Hepatocyte (in vitro differentiated cells): ENCODE results near the gene NAA15. TPM values are rescaled to one million over a fixed set of nuclear protein-coding genes. Genes with fewer than 3 reads are reported as not detected.
A peak's percentile ranks its signal among the peaks of the same experiment; 100 is the strongest.

Experiments
- DNase-seq: peaks from one replicate; pipeline ENCODE4 v3.0.0-alpha.2; 2016; ENCODE audit warnings: low spot score
- H2AFZ ChIP-seq: fragments of 200-600 bp; sonication (generic); 2 replicates; pipeline ENCODE4 v1.6.0; 2016; ENCODE audit warnings: antibody characterized with exemption, mild to moderate bottlenecking
- H3K27ac ChIP-seq: fragments of 200-600 bp; sonication (generic); 2 replicates; pipeline ENCODE4 v1.5.1; 2016; ENCODE audit warnings: mild to moderate bottlenecking
- H3K27me3 ChIP-seq: fragments of 200-600 bp; sonication (generic); 2 replicates; pipeline ENCODE4 v1.6.1; 2016
- H3K36me3 ChIP-seq: fragments of 200-600 bp; sonication (generic); replicated peaks from 2 replicates; pipeline ENCODE4 v1.5.1; 2016; ENCODE audit warnings: low read depth; ENCODE audit not compliant: insufficient read depth
- H3K4me1 ChIP-seq: fragments of 200-600 bp; sonication (generic); 2 replicates; pipeline ENCODE4 v1.5.1; 2016; ENCODE audit warnings: mild to moderate bottlenecking, moderate library complexity; ENCODE audit not compliant: insufficient read depth
- H3K4me2 ChIP-seq: fragments of 200-600 bp; sonication (generic); 2 replicates; pipeline ENCODE4 v1.6.0; 2016
- H3K4me3 ChIP-seq: fragments of 200-600 bp; sonication (generic); 2 replicates; pipeline ENCODE4 v1.5.1; 2016; ENCODE audit warnings: mild to moderate bottlenecking
- H3K79me2 ChIP-seq: fragments of 200-600 bp; sonication (generic); 2 replicates; pipeline ENCODE4 v1.6.0; 2017; ENCODE audit warnings: mild to moderate bottlenecking
- H3K9me2 ChIP-seq: fragments of 200-600 bp; sonication (generic); replicated peaks from 2 replicates; pipeline ENCODE4 v1.6.0; 2017; ENCODE audit warnings: mild to moderate bottlenecking; ENCODE audit not compliant: insufficient read depth
- H3K9me3 ChIP-seq: fragments of 200-600 bp; sonication (generic); 2 replicates; pipeline ENCODE4 v1.5.1; 2016; ENCODE audit warnings: low read depth, mild to moderate bottlenecking
- H4K20me1 ChIP-seq: fragments of 200-600 bp; sonication (generic); 2 replicates; pipeline ENCODE4 v1.6.0; 2016; ENCODE audit warnings: mild to moderate bottlenecking; ENCODE audit not compliant: insufficient read depth, poor library complexity, severe bottlenecking
- EZH2 ChIP-seq: fragments of 200-600 bp; sonication (generic); IDR thresholded peaks from 2 replicates; pipeline ENCODE4 v1.6.1; 2016; ENCODE audit warnings: antibody characterized with exemption, mild to moderate bottlenecking, borderline replicate concordance
- EZH2phosphoT487 ChIP-seq: fragments of 200-600 bp; sonication (generic); IDR thresholded peaks from one replicate; pipeline ENCODE4 v1.6.1; 2018; ENCODE audit warnings: antibody characterized with exemption, mild to moderate bottlenecking, low read depth, moderate library complexity; ENCODE audit not compliant: unreplicated experiment, severe bottlenecking
- WGBS: methylation state at CpG from one replicate; pipeline ENCODE4 v1.1.6; 2016; ENCODE audit warnings: low lambda C conversion rate; ENCODE audit errors: missing lambda C conversion rate; 5-methylcytosine and 5-hydroxymethylcytosine counted together
- polyA plus RNA-seq: library from polyadenylated mRNA; unstranded; fragments of >200 nt; fragmentation: Nextera tagmentation; extraction: Ambion mirVana; gene quantifications from 2 replicates; pipeline ENCODE4 v1.2.1, GENCODE V29; 2016
- total RNA-seq: library from RNA; depleted of rRNA; stranded (reverse); fragments of >200 nt; gene quantifications from 2 replicates; pipeline ENCODE4 v1.2.3, GENCODE V29; 2014
- TF ChIP-seq, protein P1 (sequence below): fragments of 200-600 bp; sonication (generic); IDR thresholded peaks from 2 replicates; pipeline ENCODE4 v1.5.1; 2016; ENCODE audit warnings: antibody characterized with exemption, mild to moderate bottlenecking; ENCODE audit not compliant: poor library complexity

The NAA15 gene
- total and polyA plus RNA-seq, 2 experiments from 2014 or later = 15.3 to 29.6 TPM

DNA sequence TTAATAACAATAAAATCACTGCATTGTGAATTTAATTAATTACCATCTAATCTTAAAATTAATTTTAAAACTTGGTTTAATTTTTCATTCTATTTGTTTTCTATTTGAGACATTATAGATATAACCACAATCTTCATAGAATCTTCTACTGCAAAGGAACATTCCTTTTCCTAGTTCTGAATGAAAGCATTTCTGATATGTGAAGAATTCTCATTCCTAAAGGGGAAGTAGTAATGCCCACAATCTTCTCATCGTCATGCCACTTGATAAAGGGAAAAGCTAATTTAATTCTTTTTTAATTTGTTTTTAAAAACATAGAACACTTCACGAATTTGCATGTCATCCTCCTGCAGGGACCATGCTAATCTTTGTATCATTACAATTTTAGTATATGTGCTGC is 45.0 kb upstream of the NAA15 start:
- Histone ChIP-seq H3K79me2 (no peaks in the 10 kb centered on the region), H3K4me2 (no peak overlapping the region), H3K36me3 (no peaks in the 10 kb centered on the region), H3K9me3 (no peaks in the 10 kb centered on the region), H4K20me1 (no peaks in the 10 kb centered on the region), H3K4me3 (no peak overlapping the region), H2AFZ (no peak overlapping the region), H3K27ac (no peak overlapping the region), H3K4me1 (no peaks in the 10 kb centered on the region), H3K27me3 (no peaks in the 10 kb centered on the region), H3K9me2 (no peaks in the 10 kb centered on the region)
- WGBS = 66% methylated on average over 2 of the region's 2 CpGs
- DNase-seq = no peak
- TF ChIP-seq EZH2 = no peak
- no peak for TF ChIP-seq EZH2phosphoT487
- TF ChIP-seq, protein P1, sequence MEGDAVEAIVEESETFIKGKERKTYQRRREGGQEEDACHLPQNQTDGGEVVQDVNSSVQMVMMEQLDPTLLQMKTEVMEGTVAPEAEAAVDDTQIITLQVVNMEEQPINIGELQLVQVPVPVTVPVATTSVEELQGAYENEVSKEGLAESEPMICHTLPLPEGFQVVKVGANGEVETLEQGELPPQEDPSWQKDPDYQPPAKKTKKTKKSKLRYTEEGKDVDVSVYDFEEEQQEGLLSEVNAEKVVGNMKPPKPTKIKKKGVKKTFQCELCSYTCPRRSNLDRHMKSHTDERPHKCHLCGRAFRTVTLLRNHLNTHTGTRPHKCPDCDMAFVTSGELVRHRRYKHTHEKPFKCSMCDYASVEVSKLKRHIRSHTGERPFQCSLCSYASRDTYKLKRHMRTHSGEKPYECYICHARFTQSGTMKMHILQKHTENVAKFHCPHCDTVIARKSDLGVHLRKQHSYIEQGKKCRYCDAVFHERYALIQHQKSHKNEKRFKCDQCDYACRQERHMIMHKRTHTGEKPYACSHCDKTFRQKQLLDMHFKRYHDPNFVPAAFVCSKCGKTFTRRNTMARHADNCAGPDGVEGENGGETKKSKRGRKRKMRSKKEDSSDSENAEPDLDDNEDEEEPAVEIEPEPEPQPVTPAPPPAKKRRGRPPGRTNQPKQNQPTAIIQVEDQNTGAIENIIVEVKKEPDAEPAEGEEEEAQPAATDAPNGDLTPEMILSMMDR = no peak

DNA sequence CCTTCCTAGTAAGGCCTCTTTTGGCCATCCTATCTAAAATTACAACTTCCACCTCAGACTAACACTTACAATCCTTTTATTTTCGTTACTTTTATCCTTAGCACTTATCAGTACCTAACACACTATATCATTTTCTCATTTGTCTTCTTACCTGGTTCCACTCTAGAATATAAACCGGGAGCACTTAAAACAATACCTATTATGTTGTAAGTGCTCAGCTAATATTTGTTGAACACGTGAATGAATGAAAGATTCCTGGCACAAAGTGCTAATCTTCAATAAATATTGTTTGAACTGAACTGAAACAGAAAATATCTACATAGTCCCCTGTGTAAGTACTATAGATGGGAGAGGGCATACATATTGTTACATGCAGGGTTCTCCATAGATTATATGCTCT is 35.7 kb upstream of the NAA15 start:
- Histone ChIP-seq H3K9me3 (no peaks in the 10 kb centered on the region), H3K4me3 (no peak overlapping the region), H3K27ac (no peak overlapping the region), H2AFZ (no peak overlapping the region), H4K20me1 (no peaks in the 10 kb centered on the region), H3K27me3 (no peaks in the 10 kb centered on the region), H3K4me1 (no peaks in the 10 kb centered on the region), H3K4me2 (peak overlapping the region; percentile 66), H3K36me3 (no peaks in the 10 kb centered on the region), H3K79me2 (no peaks in the 10 kb centered on the region), H3K9me2 (no peaks in the 10 kb centered on the region)
- TF ChIP-seq EZH2 = no peak
- TF ChIP-seq, protein P1 = no peak
- TF ChIP-seq EZH2phosphoT487 = no peak
- WGBS = 37% methylated on average over 3 of the region's 3 CpGs
- DNase-seq = no peak

DNA sequence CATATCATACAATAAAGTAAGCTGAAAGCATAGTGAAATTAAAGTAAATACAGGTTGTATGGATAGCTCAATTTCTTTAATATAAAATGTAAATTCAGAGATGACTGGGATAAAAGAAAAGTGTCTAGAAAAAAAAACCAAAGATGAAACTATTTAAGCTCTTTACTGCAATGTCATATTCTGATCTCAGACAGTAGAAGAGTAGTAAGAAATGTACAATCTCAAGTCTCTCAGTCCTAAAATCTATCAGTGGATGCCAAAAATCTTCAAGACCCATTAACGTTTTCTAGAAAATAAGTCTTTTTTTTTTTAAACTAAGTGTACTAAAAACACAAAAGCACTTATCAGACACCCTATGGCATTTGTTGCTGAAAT is 35.1 kb upstream of the NAA15 start:
- H3K36me3 ChIP-seq = no peaks in the 10 kb centered on the region
- TF ChIP-seq, protein P1 = no peak
- no peak for TF ChIP-seq EZH2
- no peak for TF ChIP-seq EZH2phosphoT487
- H3K4me2 ChIP-seq = peak overlapping the region; percentile 66

More for the DNA sequence above, 35.1 kb upstream of the NAA15 start:
- H3K27me3 ChIP-seq = no peaks in the 10 kb centered on the region
- WGBS = 4% methylated on average over 1 of the region's 1 CpG
- peak overlapping the region; percentile 22 for H2AFZ ChIP-seq
- H3K9me2 ChIP-seq = no peaks in the 10 kb centered on the region
- peak overlapping the region; percentile 4 for H3K4me3 ChIP-seq
- peak overlapping the region; percentile 12 for H3K27ac ChIP-seq
- H3K9me3 ChIP-seq = no peaks in the 10 kb centered on the region
- H3K79me2 ChIP-seq = no peaks in the 10 kb centered on the region
- H3K4me1 ChIP-seq = no peaks in the 10 kb centered on the region
- DNase-seq = no peak
- H4K20me1 ChIP-seq = no peaks in the 10 kb centered on the region
